Mucosa of rectum (tissue), 2 donors: ENCODE results near the gene BLOC1S1.

Experiments used
- H3K27ac ChIP-seq, 2 donors: one replicate each; pipeline ENCODE4 v1.7.0; 2013; ENCODE audit warnings: inconsistent platforms in 2 of 2, low read depth in 2 of 2, low read length in 2 of 2
- H3K27me3 ChIP-seq, 2 donors: one replicate each; pipeline ENCODE4 v1.7.0; 2013; ENCODE audit warnings: low read length in 2 of 2; ENCODE audit not compliant: control insufficient read depth in 2 of 2, insufficient read depth in 2 of 2
- H3K36me3 ChIP-seq, 2 donors: one replicate each; pipeline ENCODE4 v1.7.0; 2013; ENCODE audit warnings: low read length in 2 of 2; ENCODE audit not compliant: control insufficient read depth in 2 of 2, insufficient read depth in 2 of 2
- H3K4me1 ChIP-seq, 2 donors: one replicate each; pipeline ENCODE4 v1.7.0; 2013; ENCODE audit warnings: low read length in 2 of 2, mild to moderate bottlenecking in 1 of 2; ENCODE audit not compliant: control insufficient read depth in 2 of 2, insufficient read depth in 2 of 2
- H3K4me3 ChIP-seq, 2 donors: one replicate each; pipeline ENCODE4 v1.7.0; 2013; ENCODE audit warnings: low read length in 2 of 2
- H3K9ac ChIP-seq, 2 donors: one replicate each; pipeline ENCODE4 v1.7.0; 2013; ENCODE audit warnings: low read length in 2 of 2, low read depth in 1 of 2, mild to moderate bottlenecking in 1 of 2
- H3K9me3 ChIP-seq, 2 donors: one replicate each; pipeline ENCODE4 v1.7.0; 2013; ENCODE audit warnings: low read length in 2 of 2; ENCODE audit not compliant: control insufficient read depth in 2 of 2
- donor health status: healthy.
- donor health status: Normal muscosa, but diverticular disease.

BLOC1S1 gene

DNA sequence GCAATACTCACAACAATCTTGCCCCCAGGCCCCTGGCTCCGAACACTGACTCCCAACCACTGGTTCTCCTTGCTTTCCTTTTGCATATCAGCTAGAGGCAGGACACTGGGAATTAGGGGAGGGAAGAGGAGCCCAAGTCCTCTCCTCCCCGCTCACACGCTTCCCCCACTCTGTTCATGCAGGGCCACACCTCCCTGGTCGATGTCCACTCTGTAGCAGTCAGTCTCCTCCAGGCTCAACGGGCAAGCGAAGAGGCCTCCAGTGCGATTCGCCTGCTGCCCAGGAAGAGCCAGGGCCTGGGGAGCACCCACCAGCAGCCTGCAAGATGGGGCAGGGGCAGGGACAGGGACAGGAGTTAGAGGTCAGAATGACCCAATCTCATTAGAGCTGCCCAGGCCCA lies 13.0 kb upstream of the BLOC1S1 start:
- H3K4me1 ChIP-seq = peaks cover 2 to 7% of the 10 kb centered on the region in 2 donors
- no peak overlapping the region for H3K4me3 ChIP-seq
- no peaks in the 10 kb centered on the region for H3K36me3 ChIP-seq
- no peaks in the 10 kb centered on the region for H3K9me3 ChIP-seq
- H3K27ac ChIP-seq = peak overlapping the region in 1 of 2 donors; percentile 2
- no peak overlapping the region for H3K9ac ChIP-seq
- peaks cover 0 to 4% of the 10 kb centered on the region in 2 donors for H3K27me3 ChIP-seq

DNA sequence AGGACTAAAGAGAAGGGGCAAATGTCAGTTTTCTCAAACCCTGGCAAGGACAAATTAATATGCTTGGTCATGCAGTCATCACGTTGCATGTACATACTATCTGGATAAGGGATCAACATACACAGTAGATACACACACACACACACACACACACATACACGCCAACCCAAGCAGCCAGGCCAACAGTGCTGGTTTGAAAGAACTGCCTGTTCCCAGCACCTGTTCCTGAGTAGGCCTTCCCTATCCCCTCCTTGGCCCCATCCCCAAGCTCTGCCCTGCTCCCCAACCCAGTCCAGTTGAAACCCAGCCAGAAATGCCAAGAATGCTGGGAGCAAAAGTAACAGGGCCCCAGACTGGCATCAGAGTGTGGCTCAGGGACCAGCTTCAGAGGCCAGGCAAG lies 12.6 kb upstream of the BLOC1S1 start:
- Histone ChIP-seq H3K36me3 (no peaks in the 10 kb centered on the region), H3K9me3 (no peaks in the 10 kb centered on the region), H3K9ac (no peak overlapping the region), H3K27ac (peak overlapping the region in 1 of 2 donors; percentile 16), H3K4me1 (peaks cover 2 to 7% of the 10 kb centered on the region in 2 donors), H3K27me3 (peaks cover 0 to 4% of the 10 kb centered on the region in 2 donors), H3K4me3 (no peak overlapping the region)

DNA sequence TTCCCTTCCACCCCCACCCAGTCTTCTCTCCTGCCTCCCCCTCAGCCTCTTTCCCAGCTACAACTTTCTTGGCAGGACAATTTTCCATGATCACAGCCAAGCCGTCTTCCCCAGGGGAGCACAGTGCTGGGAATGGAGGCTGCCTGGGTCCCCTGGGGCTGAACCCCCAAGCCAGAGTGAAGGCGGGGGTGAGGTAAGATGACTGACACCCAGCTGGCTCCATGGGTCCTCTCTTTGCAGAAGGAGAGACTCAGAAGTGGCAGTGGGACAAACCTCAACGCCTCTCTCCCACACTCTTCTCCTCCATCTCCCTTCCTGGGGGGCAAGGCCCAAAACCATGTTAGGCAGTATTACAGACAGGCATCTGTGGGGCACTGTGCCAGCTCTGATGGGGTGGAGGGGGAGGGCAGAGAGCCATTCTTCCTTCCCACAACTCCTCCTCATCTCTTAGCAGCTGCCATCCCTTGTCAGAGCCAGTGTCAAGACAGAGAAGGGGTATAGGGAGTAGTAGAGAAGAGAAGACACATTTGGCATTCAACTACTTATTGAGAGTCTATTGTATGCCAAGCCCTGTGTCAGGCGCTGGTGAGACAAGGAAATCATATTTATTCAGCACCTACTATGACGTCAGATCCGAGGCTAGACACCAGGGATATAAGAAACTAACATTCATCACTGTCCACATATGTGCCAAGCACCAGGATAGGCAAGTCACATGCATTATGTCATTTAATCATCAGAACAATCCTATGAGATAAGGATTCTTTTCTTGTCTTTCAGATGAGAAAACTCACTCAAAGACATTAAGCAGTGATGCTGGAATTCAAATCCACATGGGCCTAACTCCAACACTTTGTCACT lies 11.7 kb upstream of the BLOC1S1 start:
- peaks cover 9 to 10% of the 10 kb centered on the region in 2 donors for H3K4me1 ChIP-seq
- no peaks in the 10 kb centered on the region for H3K36me3 ChIP-seq
- no peak overlapping the region for H3K9ac ChIP-seq
- H3K27ac ChIP-seq = peak overlapping the region in 1 of 2 donors; percentile 16
- no peak overlapping the region for H3K4me3 ChIP-seq
- H3K9me3 ChIP-seq = no peaks in the 10 kb centered on the region
- peaks cover 7 to 11% of the 10 kb centered on the region in 2 donors for H3K27me3 ChIP-seq

DNA sequence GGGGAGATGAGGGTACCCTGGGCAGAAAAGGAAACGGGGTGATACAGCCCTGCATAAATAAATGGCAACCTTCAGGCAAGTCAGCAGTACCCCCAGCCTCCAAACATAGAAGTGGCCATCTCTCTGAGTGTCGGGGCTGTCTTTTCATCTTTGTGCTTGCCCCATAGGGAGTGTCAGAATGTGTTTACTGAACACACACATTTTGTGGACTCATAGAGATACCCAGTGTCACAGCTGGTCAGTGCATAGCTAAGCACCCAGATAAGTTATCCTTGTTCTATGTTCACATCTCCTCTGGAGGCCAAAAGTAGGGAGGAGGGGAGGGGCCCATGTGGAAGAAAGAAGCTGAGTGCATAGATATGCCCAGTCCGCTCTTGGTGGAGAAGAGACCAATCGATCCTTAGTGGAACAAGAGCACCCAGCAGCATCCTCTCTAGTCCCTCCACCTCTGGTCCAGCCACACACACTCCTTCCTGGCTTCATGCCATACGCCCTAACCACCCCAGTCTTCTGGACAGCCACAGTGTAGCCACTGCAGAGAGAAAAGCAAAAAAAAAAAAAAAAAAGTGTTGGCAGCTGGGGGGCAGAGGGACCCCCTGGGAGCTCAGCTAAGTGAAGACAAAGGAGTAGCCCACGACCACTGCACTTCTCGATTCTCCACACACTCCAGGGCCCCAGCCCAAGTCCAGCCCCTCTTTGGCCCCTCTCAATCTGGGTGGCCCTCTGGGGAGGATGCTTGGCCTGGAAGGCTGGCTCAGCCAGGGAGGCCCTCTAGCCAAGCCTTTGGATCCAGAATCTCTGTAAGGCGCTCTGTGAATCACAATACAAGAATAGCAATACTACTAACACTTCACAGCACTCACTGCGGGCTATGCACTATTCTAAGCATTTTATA lies 10.8 kb upstream of the BLOC1S1 start:
- H3K27me3 ChIP-seq = peaks cover 10 to 11% of the 10 kb centered on the region in 2 donors
- H3K4me1 ChIP-seq = peaks cover 9 to 10% of the 10 kb centered on the region in 2 donors
- H3K4me3 ChIP-seq = no peak overlapping the region
- no peaks in the 10 kb centered on the region for H3K9me3 ChIP-seq
- H3K27ac ChIP-seq = no peak overlapping the region
- H3K9ac ChIP-seq = no peak overlapping the region
- no peaks in the 10 kb centered on the region for H3K36me3 ChIP-seq

DNA sequence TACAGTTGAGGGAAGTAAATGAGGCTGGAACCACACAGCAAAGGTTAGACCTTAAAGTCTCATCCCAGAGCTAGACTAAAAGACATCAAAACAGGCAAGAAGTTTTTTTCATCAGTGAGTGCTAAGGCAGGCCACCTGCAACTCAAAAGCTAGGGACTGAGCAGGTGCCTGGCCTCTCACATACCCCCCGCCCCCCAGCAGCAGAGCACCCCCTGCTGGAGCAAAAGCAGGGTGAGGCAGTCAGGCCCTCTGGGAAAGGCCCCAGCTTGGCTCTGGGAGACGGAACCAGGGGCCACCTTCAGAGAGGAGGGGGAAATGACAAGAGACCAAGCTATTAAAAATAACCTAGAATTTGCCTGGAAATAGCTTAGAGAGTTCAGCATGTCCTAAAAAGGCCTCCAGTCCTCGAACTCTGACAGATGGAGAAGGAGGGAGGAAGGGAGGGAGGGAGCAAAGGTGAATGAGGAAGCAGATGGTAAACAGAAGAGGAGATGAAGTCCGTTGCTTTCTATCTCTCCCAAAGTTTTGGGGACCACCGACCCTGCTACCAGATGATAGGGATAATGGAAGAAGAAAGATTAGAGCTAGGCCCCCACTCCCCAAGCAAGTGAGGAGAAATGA lies 10.0 kb upstream of the BLOC1S1 start:
- peak overlapping the region in 1 of 2 donors; percentile 31 for H3K4me3 ChIP-seq
- peak overlapping the region in 1 of 2 donors; percentile 35 for H3K27ac ChIP-seq
- H3K36me3 ChIP-seq = no peaks in the 10 kb centered on the region
- peaks cover 9 to 10% of the 10 kb centered on the region in 2 donors for H3K4me1 ChIP-seq
- no peaks in the 10 kb centered on the region for H3K9me3 ChIP-seq
- H3K9ac ChIP-seq = peak overlapping the region in 1 of 2 donors; percentile 14
- peaks cover 10 to 11% of the 10 kb centered on the region in 2 donors for H3K27me3 ChIP-seq

DNA sequence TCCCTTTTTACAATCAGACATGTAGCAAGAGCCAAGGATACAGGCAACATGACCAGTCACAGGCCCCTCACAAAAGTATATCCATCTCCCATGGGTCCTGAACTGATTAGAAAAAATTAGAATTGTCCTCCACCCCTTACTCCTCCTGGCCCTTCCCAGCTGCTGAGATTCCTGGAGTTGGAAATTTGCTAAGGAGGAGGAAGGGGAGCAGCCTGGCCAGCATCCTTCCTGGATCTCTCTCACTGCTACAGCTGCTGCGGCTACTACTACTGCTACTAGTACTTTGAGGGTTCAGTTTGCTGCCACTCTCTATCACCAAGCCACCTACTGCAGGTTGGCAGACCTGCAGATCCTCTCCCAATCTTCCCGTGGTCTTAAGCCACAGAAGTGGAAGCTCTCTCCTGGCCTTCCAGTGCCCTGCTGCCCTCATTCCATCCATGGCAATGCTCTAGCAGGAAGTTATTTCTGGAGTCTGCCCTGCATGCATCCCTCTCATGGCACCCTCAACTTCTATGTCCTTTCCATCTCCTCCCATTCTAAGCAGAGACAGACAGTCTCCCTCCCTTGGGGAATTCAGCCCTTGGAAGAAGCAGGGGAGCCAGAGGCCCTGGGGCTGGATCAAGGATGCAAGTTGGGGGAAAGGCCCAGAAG lies 9.2 kb upstream of the BLOC1S1 start:
- Histone ChIP-seq H3K36me3 (no peaks in the 10 kb centered on the region), H3K4me1 (peaks cover 9 to 10% of the 10 kb centered on the region in 2 donors), H3K9ac (peak overlapping the region; percentile 28 to 37), H3K27me3 (peaks cover 10 to 11% of the 10 kb centered on the region in 2 donors), H3K27ac (peak overlapping the region; percentile 35 to 40), H3K9me3 (no peaks in the 10 kb centered on the region), H3K4me3 (peak overlapping the region; percentile 53 to 70)

DNA sequence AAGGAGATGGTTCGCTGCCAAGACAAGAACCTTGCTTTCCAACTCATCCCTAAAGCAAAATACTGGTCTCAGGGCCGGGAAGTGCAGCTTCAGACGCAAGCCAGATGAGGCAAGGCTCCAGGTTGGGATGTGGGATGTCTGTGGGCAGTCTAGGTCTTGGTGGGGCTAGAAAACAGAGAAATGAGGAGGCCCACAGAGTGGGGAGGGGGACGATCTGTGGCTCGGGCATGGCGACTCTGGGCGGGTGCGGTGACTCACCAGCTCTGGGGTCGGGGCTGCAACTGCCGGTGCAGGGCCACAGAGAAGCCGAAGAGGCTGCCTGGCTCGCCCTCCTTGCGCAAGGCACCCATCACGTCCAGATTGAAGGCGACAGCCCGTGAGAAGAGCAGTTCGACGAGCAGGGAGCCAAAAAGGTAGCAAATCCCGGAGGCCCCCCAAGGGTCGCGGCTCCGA lies 8.6 kb upstream of the BLOC1S1 start:
- peaks cover 10 to 11% of the 10 kb centered on the region in 2 donors for H3K27me3 ChIP-seq
- H3K9ac ChIP-seq = peak overlapping the region in 1 of 2 donors; percentile 37
- peak overlapping the region; percentile 53 to 70 for H3K4me3 ChIP-seq
- peaks cover 9 to 10% of the 10 kb centered on the region in 2 donors for H3K4me1 ChIP-seq
- no peaks in the 10 kb centered on the region for H3K9me3 ChIP-seq
- H3K27ac ChIP-seq = peak overlapping the region; percentile 35 to 40
- H3K36me3 ChIP-seq = no peaks in the 10 kb centered on the region

DNA sequence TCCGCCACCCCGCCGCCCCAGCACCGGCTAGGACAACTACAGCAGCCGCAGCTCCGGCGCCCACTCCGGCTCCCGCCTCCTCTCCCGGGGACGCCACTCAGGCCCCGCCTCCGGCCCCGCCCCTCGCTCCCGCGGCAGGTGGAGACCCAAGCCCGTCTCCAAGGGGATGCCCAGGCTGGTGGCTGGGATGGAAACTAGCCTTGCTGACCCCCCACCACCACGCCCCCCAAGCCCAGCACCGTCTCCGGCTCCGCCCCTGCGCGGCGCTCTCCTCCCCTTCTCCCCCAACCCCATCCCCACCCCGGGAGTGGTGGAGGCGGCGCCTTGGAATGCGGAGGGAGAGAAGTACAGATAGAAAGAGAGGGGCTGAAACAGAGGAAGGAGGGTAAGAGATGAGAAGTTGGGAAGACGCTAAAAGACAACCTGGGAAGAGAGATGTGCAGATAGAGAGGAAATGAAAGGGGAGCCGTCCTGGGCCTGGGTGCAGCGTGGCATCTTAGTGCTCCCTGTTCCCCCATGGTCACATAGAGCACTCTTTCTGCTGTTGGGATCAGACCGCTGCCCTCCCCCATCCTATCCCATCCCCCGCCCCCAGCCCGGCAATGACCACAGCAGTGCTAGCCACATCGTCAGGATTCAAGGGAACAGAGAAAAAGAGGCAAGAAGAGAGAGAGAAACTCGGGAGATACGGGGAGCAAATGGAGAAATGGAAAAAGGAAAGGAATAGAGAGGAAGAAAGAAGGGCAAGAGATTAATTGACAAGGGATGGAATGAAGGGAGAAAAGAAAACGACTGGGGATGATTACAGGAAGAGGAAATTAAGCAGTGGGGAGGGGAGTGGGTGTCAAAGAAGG lies 7.8 kb upstream of the BLOC1S1 start, which contains the start of gene ITGA7:
Gene ITGA7, minus strand, starts transcription at position 64 of the 854 bp plus-strand sequence. CDS start 222 bp downstream, outside the sequence.
- Histone ChIP-seq H3K9ac (peak within 1 kb of the TSS; percentile 28 to 37), H3K27me3 (peaks cover 10 to 11% of the 10 kb centered on the region in 2 donors), H3K4me1 (peaks cover 9 to 10% of the 10 kb centered on the region in 2 donors), H3K4me3 (peak within 1 kb of the TSS; percentile 59 to 70), H3K27ac (peak within 1 kb of the TSS; percentile 35 to 40), H3K9me3 (no peaks in the 10 kb centered on the region), H3K36me3 (no peaks in the 10 kb centered on the region)
